Measurements from ENCODE around the gene RELN.

GRCh38 chr7:103705542-103705941 lies 283.9 kb downstream of the RELN start:
- TF ChIP-seq CTCF (conservative IDR thresholded peaks at IDR 0.05 in 1 of 2, IDR thresholded peaks at IDR 0.05 in 1 of 2; ENCODE audit: low read depth in 1 of 2, low read length in 2 of 2), result no peak
- no peak for TF ChIP-seq EZH2 (IDR thresholded peaks at IDR 0.05; ENCODE audit: low read length, missing control alignments)

Measured in fibroblast of lung (primary cell).